HCEC 1CT (cell line): ENCODE data around the gene TRPC4AP.

Experiments used
- DNase-seq: peaks from one replicate; pipeline ENCODE4 v3.0.0-alpha.2; 2017

Gene TRPC4AP

GRCh38 chr20:35013421-35014411 is 78.9 kb downstream of the TRPC4AP start:
- no peak for DNase-seq

- no peak for DNase-seq
These were observed 80.2 kb downstream of the TRPC4AP start for GRCh38 chr20:35012227-35013069.

- DNase-seq: no peak
These were observed 80.9 kb downstream of the TRPC4AP start for GRCh38 chr20:35011589-35012226.

- DNase-seq: no peak
These were observed 82.0 kb downstream of the TRPC4AP start for GRCh38 chr20:35010405-35011192.

- DNase-seq: no peak
These were observed 82.8 kb downstream of the TRPC4AP start for GRCh38 chr20:35009665-35010328.

GRCh38 chr20:35008411-35009342 is 83.9 kb downstream of the TRPC4AP start:
- no peak for DNase-seq

- DNase-seq: no peak
These were observed 84.7 kb downstream of the TRPC4AP start for GRCh38 chr20:35007891-35008290.

- DNase-seq: no peak
These were observed 85.2 kb downstream of the TRPC4AP start for GRCh38 chr20:35007413-35007812.

- DNase-seq: no peak
These were observed 86.1 kb downstream of the TRPC4AP start for GRCh38 chr20:35006531-35006971.

GRCh38 chr20:35006009-35006408 is 86.6 kb downstream of the TRPC4AP start:
- DNase-seq: no peak

GRCh38 chr20:35005463-35005961 is 87.1 kb downstream of the TRPC4AP start:
- no peak for DNase-seq

GRCh38 chr20:35004749-35005462 is 87.7 kb downstream of the TRPC4AP start:
- DNase-seq: no peak

GRCh38 chr20:35004051-35004725 is 88.4 kb downstream of the TRPC4AP start:
- DNase-seq: no peak

- no peak for DNase-seq
These were observed 89.2 kb downstream of the TRPC4AP start for GRCh38 chr20:35003211-35004031.

- DNase-seq: no peak
These were observed 90.0 kb downstream of the TRPC4AP start for GRCh38 chr20:35002426-35003210.

GRCh38 chr20:35001596-35002362 is 90.8 kb downstream of the TRPC4AP start:
- DNase-seq: no peak
